Right lung (tissue), 5 donors: Measurements from ENCODE around the gene PLAAT1. TPM values are rescaled to one million over a fixed set of nuclear protein-coding genes. Genes with fewer than 3 reads are reported as not detected.

Experiments used
- polyA plus RNA-seq, 5 donors: library from polyadenylated mRNA; unstranded; fragments of 120-200 nt; gene quantifications; one replicate each; pipeline versions ENCODE4 v1.2.1 to v1.2.3, GENCODE V29; 2013; ENCODE audit warnings: inconsistent platforms in 1 of 5, low replicate concordance in 1 of 5; ENCODE audit not compliant: insufficient read length in 5 of 5, insufficient read depth in 1 of 5

The PLAAT1 gene
- polyA plus RNA-seq, 5 donors: 0.40 to 1.1 (median 0.60) TPM

Other genes starting within 250 kb of the PLAAT1 start
- under 1 TPM; 0.60 to 0.89 (median 0.69) TPM for gene ATP13A5, start 137.5 kb downstream of the PLAAT1 start, polyA plus RNA-seq